Measurements from ENCODE around the gene FSTL4. TPM values are rescaled to one million over a fixed set of nuclear protein-coding genes. Genes with fewer than 3 reads are reported as not detected.

FSTL4 gene
- total and polyA plus RNA-seq, 2 experiments from 2014 or later = 1.4 to 2.8 TPM

DNA sequence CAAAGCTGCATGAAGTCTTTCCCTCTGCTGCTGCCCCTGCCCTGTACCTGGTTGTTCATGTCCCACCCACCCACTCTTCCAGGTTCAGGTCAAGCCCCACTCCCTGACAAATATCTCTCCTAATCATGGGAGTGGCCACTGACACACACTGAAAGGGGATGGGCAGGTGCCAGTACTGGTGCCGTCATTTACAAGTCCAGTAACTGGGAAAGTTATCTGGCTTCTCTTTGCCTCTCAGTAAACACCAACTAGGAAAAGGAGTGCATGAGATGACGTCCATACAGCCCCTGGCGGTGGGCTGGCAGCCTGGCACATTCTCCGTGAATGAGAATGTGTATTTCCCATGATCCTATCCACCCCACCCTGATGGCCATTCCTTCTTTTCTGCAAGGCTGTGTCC, 225.2 kb downstream of the FSTL4 start:
- Histone ChIP-seq H3K4me2 (no peak overlapping the region), H3K4me1 (ENCODE audit: insufficient read depth) (peaks cover 10% of the 10 kb centered on the region; the same call in 1 of the 2 replicates), H3K4me3 (no peak overlapping the region), H3K27ac (ENCODE audit: low read depth) (no peak overlapping the region), H4K20me1 (replicated peaks; ENCODE audit: insufficient read depth) (no peaks in the 10 kb centered on the region), H3F3A (replicated peaks; ENCODE audit: low read depth) (no peaks in the 10 kb centered on the region), H3K79me2 (replicated peaks; ENCODE audit: insufficient read depth) (no peaks in the 10 kb centered on the region), H3K36me3 (ENCODE audit: insufficient read depth) (no peaks in the 10 kb centered on the region), H3K27me3 (ENCODE audit: insufficient read depth) (no peaks in the 10 kb centered on the region), H2AFZ (no peak overlapping the region), H3K9me2 (ENCODE audit: insufficient read depth) (0 out of 2 replicates have a peak, but pooled peaks cover 4% of the 10 kb centered on the region)
- TF ChIP-seq, protein P1, sequence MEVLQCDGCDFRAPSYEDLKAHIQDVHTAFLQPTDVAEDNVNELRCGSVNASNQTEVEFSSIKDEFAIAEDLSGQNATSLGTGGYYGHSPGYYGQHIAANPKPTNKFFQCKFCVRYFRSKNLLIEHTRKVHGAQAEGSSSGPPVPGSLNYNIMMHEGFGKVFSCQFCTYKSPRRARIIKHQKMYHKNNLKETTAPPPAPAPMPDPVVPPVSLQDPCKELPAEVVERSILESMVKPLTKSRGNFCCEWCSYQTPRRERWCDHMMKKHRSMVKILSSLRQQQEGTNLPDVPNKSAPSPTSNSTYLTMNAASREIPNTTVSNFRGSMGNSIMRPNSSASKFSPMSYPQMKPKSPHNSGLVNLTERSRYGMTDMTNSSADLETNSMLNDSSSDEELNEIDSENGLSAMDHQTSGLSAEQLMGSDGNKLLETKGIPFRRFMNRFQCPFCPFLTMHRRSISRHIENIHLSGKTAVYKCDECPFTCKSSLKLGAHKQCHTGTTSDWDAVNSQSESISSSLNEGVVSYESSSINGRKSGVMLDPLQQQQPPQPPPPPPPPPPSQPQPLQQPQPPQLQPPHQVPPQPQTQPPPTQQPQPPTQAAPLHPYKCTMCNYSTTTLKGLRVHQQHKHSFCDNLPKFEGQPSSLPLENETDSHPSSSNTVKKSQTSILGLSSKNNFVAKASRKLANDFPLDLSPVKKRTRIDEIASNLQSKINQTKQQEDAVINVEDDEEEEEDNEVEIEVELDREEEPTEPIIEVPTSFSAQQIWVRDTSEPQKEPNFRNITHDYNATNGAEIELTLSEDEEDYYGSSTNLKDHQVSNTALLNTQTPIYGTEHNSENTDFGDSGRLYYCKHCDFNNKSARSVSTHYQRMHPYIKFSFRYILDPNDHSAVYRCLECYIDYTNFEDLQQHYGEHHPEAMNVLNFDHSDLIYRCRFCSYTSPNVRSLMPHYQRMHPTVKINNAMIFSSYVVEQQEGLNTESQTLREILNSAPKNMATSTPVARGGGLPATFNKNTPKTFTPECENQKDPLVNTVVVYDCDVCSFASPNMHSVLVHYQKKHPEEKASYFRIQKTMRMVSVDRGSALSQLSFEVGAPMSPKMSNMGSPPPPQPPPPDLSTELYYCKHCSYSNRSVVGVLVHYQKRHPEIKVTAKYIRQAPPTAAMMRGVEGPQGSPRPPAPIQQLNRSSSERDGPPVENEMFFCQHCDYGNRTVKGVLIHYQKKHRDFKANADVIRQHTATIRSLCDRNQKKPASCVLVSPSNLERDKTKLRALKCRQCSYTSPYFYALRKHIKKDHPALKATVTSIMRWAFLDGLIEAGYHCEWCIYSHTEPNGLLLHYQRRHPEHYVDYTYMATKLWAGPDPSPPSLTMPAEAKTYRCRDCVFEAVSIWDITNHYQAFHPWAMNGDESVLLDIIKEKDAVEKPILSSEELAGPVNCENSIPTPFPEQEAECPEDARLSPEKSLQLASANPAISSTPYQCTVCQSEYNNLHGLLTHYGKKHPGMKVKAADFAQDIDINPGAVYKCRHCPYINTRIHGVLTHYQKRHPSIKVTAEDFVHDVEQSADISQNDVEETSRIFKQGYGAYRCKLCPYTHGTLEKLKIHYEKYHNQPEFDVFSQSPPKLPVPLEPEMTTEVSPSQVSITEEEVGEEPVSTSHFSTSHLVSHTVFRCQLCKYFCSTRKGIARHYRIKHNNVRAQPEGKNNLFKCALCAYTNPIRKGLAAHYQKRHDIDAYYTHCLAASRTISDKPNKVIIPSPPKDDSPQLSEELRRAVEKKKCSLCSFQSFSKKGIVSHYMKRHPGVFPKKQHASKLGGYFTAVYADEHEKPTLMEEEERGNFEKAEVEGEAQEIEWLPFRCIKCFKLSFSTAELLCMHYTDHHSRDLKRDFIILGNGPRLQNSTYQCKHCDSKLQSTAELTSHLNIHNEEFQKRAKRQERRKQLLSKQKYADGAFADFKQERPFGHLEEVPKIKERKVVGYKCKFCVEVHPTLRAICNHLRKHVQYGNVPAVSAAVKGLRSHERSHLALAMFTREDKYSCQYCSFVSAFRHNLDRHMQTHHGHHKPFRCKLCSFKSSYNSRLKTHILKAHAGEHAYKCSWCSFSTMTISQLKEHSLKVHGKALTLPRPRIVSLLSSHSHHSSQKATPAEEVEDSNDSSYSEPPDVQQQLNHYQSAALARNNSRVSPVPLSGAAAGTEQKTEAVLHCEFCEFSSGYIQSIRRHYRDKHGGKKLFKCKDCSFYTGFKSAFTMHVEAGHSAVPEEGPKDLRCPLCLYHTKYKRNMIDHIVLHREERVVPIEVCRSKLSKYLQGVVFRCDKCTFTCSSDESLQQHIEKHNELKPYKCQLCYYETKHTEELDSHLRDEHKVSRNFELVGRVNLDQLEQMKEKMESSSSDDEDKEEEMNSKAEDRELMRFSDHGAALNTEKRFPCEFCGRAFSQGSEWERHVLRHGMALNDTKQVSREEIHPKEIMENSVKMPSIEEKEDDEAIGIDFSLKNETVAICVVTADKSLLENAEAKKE (CRISPR knock-in tag; IDR thresholded peaks at IDR 0.05) = no peak
- Mint-ChIP-seq H3K4me3 (no peak overlapping the region), H3K27ac (no peak overlapping the region), H3K36me3 (ENCODE audit: low read depth) (no peaks in the 10 kb centered on the region), H3K9me3 (no peaks in the 10 kb centered on the region; the same call in 1 of the 3 replicates), H3K4me1 (peaks cover 25% of the 10 kb centered on the region), H3K27me3 (ENCODE audit: insufficient read depth, low read depth, poor library complexity) (peaks cover 11% of the 10 kb centered on the region)
- DNase-seq (ENCODE audit: low spot score) = no peak
- no peak for ATAC-seq

DNA sequence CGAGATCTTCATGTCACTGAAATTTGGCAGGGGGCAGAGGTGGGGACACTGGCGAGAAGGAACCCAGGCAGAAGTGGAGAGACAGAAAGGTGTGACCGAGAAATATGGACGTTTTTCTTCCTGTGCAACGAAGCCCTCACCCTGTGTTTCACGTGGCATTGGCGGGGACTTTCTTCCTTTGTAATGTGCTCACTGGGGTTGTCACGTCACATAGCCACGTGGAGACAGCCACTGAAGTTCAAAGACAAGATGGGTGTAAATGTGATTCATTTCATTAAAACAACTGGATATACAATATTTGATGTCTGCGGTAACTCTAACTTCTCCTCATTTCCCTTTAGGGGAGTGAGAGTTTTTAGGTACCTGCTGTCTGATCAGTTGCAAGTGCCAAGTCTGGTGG, 225.7 kb downstream of the FSTL4 start:
- Histone ChIP-seq H3K4me2 (no peak overlapping the region), H4K20me1 (replicated peaks; ENCODE audit: insufficient read depth) (no peaks in the 10 kb centered on the region), H3K79me2 (replicated peaks; ENCODE audit: insufficient read depth) (no peaks in the 10 kb centered on the region), H3K4me3 (no peak overlapping the region), H3K27me3 (ENCODE audit: insufficient read depth) (no peaks in the 10 kb centered on the region), H2AFZ (no peak overlapping the region), H3F3A (replicated peaks; ENCODE audit: low read depth) (no peaks in the 10 kb centered on the region), H3K9me2 (ENCODE audit: insufficient read depth) (0 out of 2 replicates have a peak, but pooled peaks cover under 1% of the 10 kb centered on the region), H3K4me1 (ENCODE audit: insufficient read depth) (peaks cover 10% of the 10 kb centered on the region; the same call in 1 of the 2 replicates), H3K36me3 (ENCODE audit: insufficient read depth) (no peaks in the 10 kb centered on the region), H3K27ac (ENCODE audit: low read depth) (no peak overlapping the region)
- H3K4me3 Mint-ChIP-seq = no peak overlapping the region
- no peaks in the 10 kb centered on the region for H3K36me3 Mint-ChIP-seq (ENCODE audit: low read depth)
- peaks cover 25% of the 10 kb centered on the region for H3K4me1 Mint-ChIP-seq
- peaks cover 11% of the 10 kb centered on the region for H3K27me3 Mint-ChIP-seq (ENCODE audit: insufficient read depth, low read depth, poor library complexity)
- DNase-seq (ENCODE audit: low spot score) (no peak), ATAC-seq (no peak)
- H3K27ac Mint-ChIP-seq = no peak overlapping the region
- H3K9me3 Mint-ChIP-seq = no peaks in the 10 kb centered on the region; the same call in 1 of the 3 replicates
- no peak for TF ChIP-seq ZNF114 (CRISPR knock-in tag; IDR thresholded peaks at IDR 0.05)
- no peak for TF ChIP-seq JUNB (IDR thresholded peaks at IDR 0.05; ENCODE audit: unreplicated experiment)
- TF ChIP-seq POLR2AphosphoS5 (IDR thresholded peaks at IDR 0.05; ENCODE audit: low read depth) = no peak
- TF ChIP-seq, protein P2, sequence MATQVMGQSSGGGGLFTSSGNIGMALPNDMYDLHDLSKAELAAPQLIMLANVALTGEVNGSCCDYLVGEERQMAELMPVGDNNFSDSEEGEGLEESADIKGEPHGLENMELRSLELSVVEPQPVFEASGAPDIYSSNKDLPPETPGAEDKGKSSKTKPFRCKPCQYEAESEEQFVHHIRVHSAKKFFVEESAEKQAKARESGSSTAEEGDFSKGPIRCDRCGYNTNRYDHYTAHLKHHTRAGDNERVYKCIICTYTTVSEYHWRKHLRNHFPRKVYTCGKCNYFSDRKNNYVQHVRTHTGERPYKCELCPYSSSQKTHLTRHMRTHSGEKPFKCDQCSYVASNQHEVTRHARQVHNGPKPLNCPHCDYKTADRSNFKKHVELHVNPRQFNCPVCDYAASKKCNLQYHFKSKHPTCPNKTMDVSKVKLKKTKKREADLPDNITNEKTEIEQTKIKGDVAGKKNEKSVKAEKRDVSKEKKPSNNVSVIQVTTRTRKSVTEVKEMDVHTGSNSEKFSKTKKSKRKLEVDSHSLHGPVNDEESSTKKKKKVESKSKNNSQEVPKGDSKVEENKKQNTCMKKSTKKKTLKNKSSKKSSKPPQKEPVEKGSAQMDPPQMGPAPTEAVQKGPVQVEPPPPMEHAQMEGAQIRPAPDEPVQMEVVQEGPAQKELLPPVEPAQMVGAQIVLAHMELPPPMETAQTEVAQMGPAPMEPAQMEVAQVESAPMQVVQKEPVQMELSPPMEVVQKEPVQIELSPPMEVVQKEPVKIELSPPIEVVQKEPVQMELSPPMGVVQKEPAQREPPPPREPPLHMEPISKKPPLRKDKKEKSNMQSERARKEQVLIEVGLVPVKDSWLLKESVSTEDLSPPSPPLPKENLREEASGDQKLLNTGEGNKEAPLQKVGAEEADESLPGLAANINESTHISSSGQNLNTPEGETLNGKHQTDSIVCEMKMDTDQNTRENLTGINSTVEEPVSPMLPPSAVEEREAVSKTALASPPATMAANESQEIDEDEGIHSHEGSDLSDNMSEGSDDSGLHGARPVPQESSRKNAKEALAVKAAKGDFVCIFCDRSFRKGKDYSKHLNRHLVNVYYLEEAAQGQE (IDR thresholded peaks at IDR 0.05; ENCODE audit: unreplicated experiment) = no peak
- no peak for TF ChIP-seq STAT1 (IDR thresholded peaks at IDR 0.05; ENCODE audit: unreplicated experiment)
- TF ChIP-seq, protein P3, sequence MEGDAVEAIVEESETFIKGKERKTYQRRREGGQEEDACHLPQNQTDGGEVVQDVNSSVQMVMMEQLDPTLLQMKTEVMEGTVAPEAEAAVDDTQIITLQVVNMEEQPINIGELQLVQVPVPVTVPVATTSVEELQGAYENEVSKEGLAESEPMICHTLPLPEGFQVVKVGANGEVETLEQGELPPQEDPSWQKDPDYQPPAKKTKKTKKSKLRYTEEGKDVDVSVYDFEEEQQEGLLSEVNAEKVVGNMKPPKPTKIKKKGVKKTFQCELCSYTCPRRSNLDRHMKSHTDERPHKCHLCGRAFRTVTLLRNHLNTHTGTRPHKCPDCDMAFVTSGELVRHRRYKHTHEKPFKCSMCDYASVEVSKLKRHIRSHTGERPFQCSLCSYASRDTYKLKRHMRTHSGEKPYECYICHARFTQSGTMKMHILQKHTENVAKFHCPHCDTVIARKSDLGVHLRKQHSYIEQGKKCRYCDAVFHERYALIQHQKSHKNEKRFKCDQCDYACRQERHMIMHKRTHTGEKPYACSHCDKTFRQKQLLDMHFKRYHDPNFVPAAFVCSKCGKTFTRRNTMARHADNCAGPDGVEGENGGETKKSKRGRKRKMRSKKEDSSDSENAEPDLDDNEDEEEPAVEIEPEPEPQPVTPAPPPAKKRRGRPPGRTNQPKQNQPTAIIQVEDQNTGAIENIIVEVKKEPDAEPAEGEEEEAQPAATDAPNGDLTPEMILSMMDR (conservative IDR thresholded peaks at IDR 0.05; ENCODE audit: low read depth in 2 of 2) = no peak
- TF ChIP-seq CREB1 (CRISPR knock-in tag; IDR thresholded peaks at IDR 0.05; ENCODE audit: low read depth) = no peak
